ENCODE measurements around the gene CNGA4.

- TF ChIP-seq CTCF (IDR thresholded peaks at IDR 0.05) (no peak), POLR2AphosphoS5 (IDR thresholded peaks at IDR 0.05) (no peak), POLR2A (IDR thresholded peaks at IDR 0.05) (no peak), EP300 (IDR thresholded peaks at IDR 0.05; ENCODE audit: low read depth) (no peak)
Measured at GRCh38 chr11:6225024-6225423, 13.9 kb upstream of the CNGA4 start.

All from transverse colon (tissue), 4 donors.